ENCODE results near the gene RPL27A. TPM values are rescaled to one million over a fixed set of nuclear protein-coding genes. Genes with fewer than 3 reads are reported as not detected.

RPL27A gene
- total and polyA plus RNA-seq, 2 donors (not counting 3 experiments of a cell fraction or from before 2014, with no cell fraction given) = 1,303 to 1,363 TPM

DNA sequence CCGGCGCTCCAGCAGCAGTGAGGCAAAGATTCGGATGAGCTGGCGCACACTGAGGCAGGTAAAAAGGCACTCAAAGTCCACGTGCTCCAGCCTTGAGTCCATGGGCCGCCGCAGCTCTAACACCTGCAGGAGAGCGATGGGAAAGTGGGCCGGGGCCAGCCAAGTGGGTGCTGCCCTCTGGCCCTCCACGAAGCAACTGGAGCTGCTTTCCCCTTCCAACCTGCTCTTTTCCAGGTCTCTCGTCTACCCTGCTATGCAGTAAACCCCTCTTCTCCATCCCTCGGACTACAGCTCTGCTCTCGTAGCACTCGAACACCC lies 20.0 kb downstream of the RPL27A start:
- no peaks in the 10 kb centered on the region for H3K79me2 ChIP-seq (ENCODE audit: control insufficient read depth, insufficient read depth, low read length)
- no peak overlapping the region for H3K27ac ChIP-seq (ENCODE audit: insufficient read depth, low read depth, low read length)
- peaks cover 11% of the 10 kb centered on the region for H3K4me1 ChIP-seq (ENCODE audit: control insufficient read depth, extremely low read depth, insufficient read depth, low read length)
- H3K9ac ChIP-seq (replicated peaks; ENCODE audit: extremely low read depth, insufficient read depth, low read length) = no peak overlapping the region
- intact Hi-C loops (cut with micrococcal nuclease) = loop anchor here (1.0 kb wide), 1 partner anchor 34 kb away; no protein-coding TSS in a partner anchor
- TF ChIP-seq, protein P1, sequence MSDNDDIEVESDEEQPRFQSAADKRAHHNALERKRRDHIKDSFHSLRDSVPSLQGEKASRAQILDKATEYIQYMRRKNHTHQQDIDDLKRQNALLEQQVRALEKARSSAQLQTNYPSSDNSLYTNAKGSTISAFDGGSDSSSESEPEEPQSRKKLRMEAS (IDR thresholded peaks at IDR 0.05; ENCODE audit: insufficient read depth, insufficient read length) = no peak
- TF ChIP-seq GATA2 (IDR thresholded peaks at IDR 0.05; ENCODE audit: insufficient read depth, insufficient read length, low read depth, low read length) = no peak
- TF ChIP-seq EZH2 (IDR thresholded peaks at IDR 0.05; ENCODE audit: borderline replicate concordance, low read depth, low read length, severe bottlenecking) = no peak
- TF ChIP-seq JUN (IDR thresholded peaks at IDR 0.05; ENCODE audit: borderline replicate concordance, insufficient read depth, insufficient read length, low read depth) = no peak
- TF ChIP-seq MYC (IDR thresholded peaks at IDR 0.05; ENCODE audit: low read depth, low read length) = no peak
- no peak for TF ChIP-seq POLR2AphosphoS5 (IDR thresholded peaks at IDR 0.05; ENCODE audit: insufficient read depth, low read depth, low read length)
- no peak for TF ChIP-seq FOS (IDR thresholded peaks at IDR 0.05; ENCODE audit: borderline replicate concordance, insufficient read depth, low read length)
- TF ChIP-seq POLR2A (IDR thresholded peaks at IDR 0.05; ENCODE audit: low read depth, low read length) = no peak
- TF ChIP-seq, protein P2, sequence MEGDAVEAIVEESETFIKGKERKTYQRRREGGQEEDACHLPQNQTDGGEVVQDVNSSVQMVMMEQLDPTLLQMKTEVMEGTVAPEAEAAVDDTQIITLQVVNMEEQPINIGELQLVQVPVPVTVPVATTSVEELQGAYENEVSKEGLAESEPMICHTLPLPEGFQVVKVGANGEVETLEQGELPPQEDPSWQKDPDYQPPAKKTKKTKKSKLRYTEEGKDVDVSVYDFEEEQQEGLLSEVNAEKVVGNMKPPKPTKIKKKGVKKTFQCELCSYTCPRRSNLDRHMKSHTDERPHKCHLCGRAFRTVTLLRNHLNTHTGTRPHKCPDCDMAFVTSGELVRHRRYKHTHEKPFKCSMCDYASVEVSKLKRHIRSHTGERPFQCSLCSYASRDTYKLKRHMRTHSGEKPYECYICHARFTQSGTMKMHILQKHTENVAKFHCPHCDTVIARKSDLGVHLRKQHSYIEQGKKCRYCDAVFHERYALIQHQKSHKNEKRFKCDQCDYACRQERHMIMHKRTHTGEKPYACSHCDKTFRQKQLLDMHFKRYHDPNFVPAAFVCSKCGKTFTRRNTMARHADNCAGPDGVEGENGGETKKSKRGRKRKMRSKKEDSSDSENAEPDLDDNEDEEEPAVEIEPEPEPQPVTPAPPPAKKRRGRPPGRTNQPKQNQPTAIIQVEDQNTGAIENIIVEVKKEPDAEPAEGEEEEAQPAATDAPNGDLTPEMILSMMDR (IDR thresholded peaks at IDR 0.05; ENCODE audit: extremely low read depth in 1 of 2, insufficient read depth in 1 of 2, low read depth in 1 of 2, low read length in 2 of 2) = no peak
- dilution Hi-C loops (cut with MboI; ENCODE audit: extremely low pct_ligation_motif_present, low sequenced_read_pairs) = no loop called here
- H3K9me1 ChIP-seq (replicated peaks; ENCODE audit: control insufficient read depth, extremely low read depth, insufficient read depth, low read length) = no peaks in the 10 kb centered on the region
- no peaks in the 10 kb centered on the region for H4K20me1 ChIP-seq (replicated peaks; ENCODE audit: control insufficient read depth, extremely low read depth, insufficient read depth, low read length)
- ChIA-PET POLR2A (interaction anchor here (0.7 kb wide), 1 partner anchor 20 kb away, joined by 3 read pairs; the partner anchor contains the start of genes RPL27A and TRIM66), CTCF (interaction anchor here (1.9 kb wide), 1 partner anchor 17 kb away, joined by 5 read pairs; no protein-coding TSS in a partner anchor)
- H3K4me2 ChIP-seq (ENCODE audit: insufficient read depth, low read length) = no peak overlapping the region
- H3K36me3 ChIP-seq (ENCODE audit: control insufficient read depth in 2 of 2, extremely low read depth in 1 of 2, insufficient read depth in 2 of 2, low read length in 2 of 2) = no peaks in the 10 kb centered on the region
- no peaks in the 10 kb centered on the region for H3K27me3 ChIP-seq (ENCODE audit: control insufficient read depth in 2 of 2, insufficient read depth in 2 of 2, low read length in 2 of 2)
- no peak overlapping the region for H2AFZ ChIP-seq (ENCODE audit: low read depth, low read length)
- no peak overlapping the region for H3K4me3 ChIP-seq (replicated peaks in 1 of 3; ENCODE audit: insufficient read depth in 1 of 3, low read depth in 1 of 3, low read length in 3 of 3)
- FAIRE-seq (no peak), DNase-seq (ENCODE audit: low read depth, low spot score) (no peak)
- BruUV-seq (replicated peaks) = no TSS peak
- no peaks in the 10 kb centered on the region for H3K9me3 ChIP-seq (replicated peaks; ENCODE audit: control insufficient read depth, insufficient read depth, low read length)

All from endothelial cell of umbilical vein (primary cell).